Duodenal mucosa (tissue), 2 donors: ENCODE measurements around the gene SH3PXD2A.

Experiments used
- H3K27ac ChIP-seq: one replicate; pipeline ENCODE4 v1.7.0; 2013; ENCODE audit warnings: low read depth, low read length
- H3K27me3 ChIP-seq, 2 donors: one replicate each; pipeline ENCODE4 v1.7.0; 2013; ENCODE audit warnings: low read length in 2 of 2, control low read depth in 1 of 2; ENCODE audit not compliant: insufficient read depth in 2 of 2, control insufficient read depth in 1 of 2
- H3K36me3 ChIP-seq, 2 donors: one replicate each; pipeline ENCODE4 v1.7.0; 2013; ENCODE audit warnings: low read length in 2 of 2, control low read depth in 1 of 2; ENCODE audit not compliant: insufficient read depth in 2 of 2, control insufficient read depth in 1 of 2
- H3K4me1 ChIP-seq, 2 donors: one replicate each; pipeline ENCODE4 v1.7.0; 2013; ENCODE audit warnings: low read length in 2 of 2, control low read depth in 1 of 2; ENCODE audit not compliant: insufficient read depth in 2 of 2, control insufficient read depth in 1 of 2
- H3K4me3 ChIP-seq, 2 donors: one replicate each; pipeline ENCODE4 v1.7.0; 2013; ENCODE audit warnings: low read length in 2 of 2, low read depth in 1 of 2
- H3K9ac ChIP-seq, 2 donors: one replicate each; pipeline ENCODE4 v1.7.0; 2013; ENCODE audit warnings: low read length in 2 of 2, low read depth in 1 of 2
- H3K9me3 ChIP-seq, 2 donors: one replicate each; pipeline ENCODE4 v1.7.0; 2013; ENCODE audit warnings: low read length in 2 of 2, control low read depth in 1 of 2; ENCODE audit not compliant: control insufficient read depth in 1 of 2

Gene SH3PXD2A

GRCh38 chr10:103729851-103730250 lies 125.5 kb downstream of the SH3PXD2A start:
- Histone ChIP-seq H3K36me3 (no peaks in the 10 kb centered on the region), H3K9ac (no peak overlapping the region), H3K4me3 (no peak overlapping the region), H3K9me3 (no peaks in the 10 kb centered on the region), H3K4me1 (no peaks in the 10 kb centered on the region), H3K27me3 (no peaks in the 10 kb centered on the region), H3K27ac (no peak overlapping the region)

- H3K4me3 ChIP-seq = no peak overlapping the region
- H3K27me3 ChIP-seq = no peaks in the 10 kb centered on the region
- H3K36me3 ChIP-seq = no peaks in the 10 kb centered on the region
- no peaks in the 10 kb centered on the region for H3K4me1 ChIP-seq
- H3K27ac ChIP-seq = no peak overlapping the region
- H3K9ac ChIP-seq = no peak overlapping the region
- no peaks in the 10 kb centered on the region for H3K9me3 ChIP-seq
Measured at GRCh38 chr10:103727991-103728689, 127.2 kb downstream of the SH3PXD2A start.

- no peaks in the 10 kb centered on the region for H3K27me3 ChIP-seq
- no peak overlapping the region for H3K27ac ChIP-seq
- no peaks in the 10 kb centered on the region for H3K9me3 ChIP-seq
- no peak overlapping the region for H3K4me3 ChIP-seq
- H3K4me1 ChIP-seq = no peaks in the 10 kb centered on the region
- no peak overlapping the region for H3K9ac ChIP-seq
- H3K36me3 ChIP-seq = no peaks in the 10 kb centered on the region
Measured at GRCh38 chr10:103727546-103727963, 127.8 kb downstream of the SH3PXD2A start.

GRCh38 chr10:103726637-103727036 lies 128.7 kb downstream of the SH3PXD2A start:
- H3K36me3 ChIP-seq = no peaks in the 10 kb centered on the region
- no peak overlapping the region for H3K9ac ChIP-seq
- H3K4me1 ChIP-seq = no peaks in the 10 kb centered on the region
- H3K4me3 ChIP-seq = no peak overlapping the region
- no peaks in the 10 kb centered on the region for H3K9me3 ChIP-seq
- no peaks in the 10 kb centered on the region for H3K27me3 ChIP-seq
- H3K27ac ChIP-seq = no peak overlapping the region

- Histone ChIP-seq H3K9ac (no peak overlapping the region), H3K36me3 (no peaks in the 10 kb centered on the region), H3K9me3 (no peaks in the 10 kb centered on the region), H3K4me1 (no peaks in the 10 kb centered on the region), H3K27ac (no peak overlapping the region), H3K27me3 (no peaks in the 10 kb centered on the region), H3K4me3 (no peak overlapping the region)
Measured at GRCh38 chr10:103725242-103725641, 130.1 kb downstream of the SH3PXD2A start.

DNA sequence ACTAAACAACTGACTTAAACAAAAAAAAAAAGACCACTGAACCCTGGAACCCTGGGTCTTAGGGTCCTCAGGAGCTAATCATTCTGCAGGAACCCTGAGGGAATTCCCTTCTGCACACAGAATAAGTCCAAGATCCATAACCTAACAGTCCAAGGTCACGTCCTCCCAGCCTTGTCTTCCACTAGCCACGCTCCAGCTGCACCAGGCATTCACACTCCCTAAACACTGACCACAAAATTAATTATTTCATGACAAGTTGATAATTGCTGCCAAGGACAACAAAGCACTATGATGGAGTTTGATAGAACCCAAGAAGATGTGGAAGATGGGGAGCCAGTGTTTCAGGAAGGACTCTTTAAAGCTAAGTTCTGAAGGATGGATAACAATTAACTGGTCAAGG lies 130.6 kb downstream of the SH3PXD2A start:
- H3K27me3 ChIP-seq = no peaks in the 10 kb centered on the region
- H3K36me3 ChIP-seq = no peaks in the 10 kb centered on the region
- H3K4me1 ChIP-seq = no peaks in the 10 kb centered on the region
- no peaks in the 10 kb centered on the region for H3K9me3 ChIP-seq
- no peak overlapping the region for H3K4me3 ChIP-seq
- H3K27ac ChIP-seq = no peak overlapping the region
- no peak overlapping the region for H3K9ac ChIP-seq

DNA sequence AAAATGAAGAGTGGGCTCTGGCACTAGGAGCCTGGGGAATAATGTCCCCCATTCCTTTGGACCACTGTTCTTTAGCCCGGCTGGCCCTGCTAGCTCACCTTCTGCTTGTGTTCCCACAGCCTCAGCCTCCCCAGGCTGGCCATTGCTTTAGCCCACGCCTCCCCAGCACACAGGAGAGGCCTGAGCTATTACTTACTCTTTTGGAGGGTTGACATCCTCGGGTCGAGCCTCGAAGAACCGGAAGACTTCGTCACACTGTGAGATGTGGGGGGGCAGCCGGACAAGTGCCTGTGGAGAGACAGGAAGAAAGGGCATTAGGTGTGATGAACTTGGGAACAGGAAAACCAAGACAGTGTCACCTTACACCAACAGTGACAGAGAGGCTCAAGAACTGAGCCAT lies 131.3 kb downstream of the SH3PXD2A start:
- Histone ChIP-seq H3K4me3 (no peak overlapping the region), H3K9me3 (no peaks in the 10 kb centered on the region), H3K27me3 (no peaks in the 10 kb centered on the region), H3K4me1 (no peaks in the 10 kb centered on the region), H3K36me3 (no peaks in the 10 kb centered on the region), H3K27ac (no peak overlapping the region), H3K9ac (no peak overlapping the region)

DNA sequence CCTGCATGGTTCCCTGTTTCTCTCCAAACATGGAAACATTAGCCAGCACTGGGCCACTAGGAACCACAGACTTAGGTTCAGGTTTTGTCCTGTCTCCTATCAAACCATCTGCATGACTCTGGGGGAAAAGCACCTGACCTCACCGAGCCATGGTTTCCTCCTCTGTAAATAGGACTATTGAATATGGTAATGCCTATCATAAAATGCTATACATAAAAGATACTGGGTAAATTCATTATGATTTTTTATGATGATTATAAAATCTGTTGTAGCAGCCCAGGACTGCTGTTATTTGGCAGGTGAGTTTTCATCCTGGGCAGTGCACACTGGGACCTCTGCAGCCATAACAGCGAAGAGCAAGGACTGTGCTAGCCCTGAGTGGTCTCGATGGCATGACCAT lies 131.8 kb downstream of the SH3PXD2A start:
- Histone ChIP-seq H3K9ac (no peak overlapping the region), H3K36me3 (no peaks in the 10 kb centered on the region), H3K27me3 (no peaks in the 10 kb centered on the region), H3K9me3 (no peaks in the 10 kb centered on the region), H3K27ac (no peak overlapping the region), H3K4me3 (no peak overlapping the region), H3K4me1 (no peaks in the 10 kb centered on the region)

GRCh38 chr10:103722632-103723031 lies 132.7 kb downstream of the SH3PXD2A start:
- Histone ChIP-seq H3K9me3 (no peaks in the 10 kb centered on the region), H3K4me3 (no peak overlapping the region), H3K27ac (no peak overlapping the region), H3K9ac (no peak overlapping the region), H3K4me1 (no peaks in the 10 kb centered on the region), H3K36me3 (no peaks in the 10 kb centered on the region), H3K27me3 (no peaks in the 10 kb centered on the region)

GRCh38 chr10:103720964-103721335 lies 134.4 kb downstream of the SH3PXD2A start:
- Histone ChIP-seq H3K4me3 (no peak overlapping the region), H3K27ac (no peak overlapping the region), H3K9ac (no peak overlapping the region), H3K9me3 (no peaks in the 10 kb centered on the region), H3K36me3 (no peaks in the 10 kb centered on the region), H3K4me1 (peaks cover 4 to 8% of the 10 kb centered on the region in 2 donors), H3K27me3 (no peaks in the 10 kb centered on the region)
